Loucy (cell line): Measurements from ENCODE around the gene MRPL38.

Experiments
- H2AFZ ChIP-seq: fragments of 200-600 bp; sonication (generic); 2 replicates; pipeline ENCODE4 v1.6.0; 2016; ENCODE audit warnings: antibody characterized with exemption, mild to moderate bottlenecking, low read length, moderate library complexity
- H3F3A ChIP-seq: fragments of 200-600 bp; 2 replicates; pipeline ENCODE4 v1.6.0; 2016; ENCODE audit warnings: antibody characterized with exemption, low read depth, mild to moderate bottlenecking
- H3K27me3 ChIP-seq: fragments of 200-600 bp; sonication (generic); 2 replicates; pipeline ENCODE4 v1.6.1; 2014; ENCODE audit warnings: low read length, mild to moderate bottlenecking; ENCODE audit not compliant: insufficient read depth, poor library complexity, severe bottlenecking
- H3K36me3 ChIP-seq: fragments of 200-600 bp; sonication (generic); 2 replicates; pipeline ENCODE4 v1.6.1; 2016; ENCODE audit warnings: low read length; ENCODE audit not compliant: insufficient read depth
- H3K4me1 ChIP-seq: fragments of 200-600 bp; sonication (generic); 2 replicates; pipeline ENCODE4 v1.5.1; 2014; ENCODE audit warnings: low read length, mild to moderate bottlenecking; ENCODE audit not compliant: insufficient read depth, poor library complexity, severe bottlenecking
- H3K4me2 ChIP-seq: fragments of 200-600 bp; sonication (generic); 2 replicates; pipeline ENCODE4 v1.6.0; 2014; ENCODE audit warnings: antibody characterized with exemption, low read length, low read depth, mild to moderate bottlenecking; ENCODE audit not compliant: poor library complexity, severe bottlenecking
- H3K4me3 ChIP-seq: fragments of 200-600 bp; sonication (generic); 2 replicates; pipeline ENCODE4 v1.5.1; 2014; ENCODE audit warnings: low read length, mild to moderate bottlenecking, mixed read lengths; ENCODE audit not compliant: poor library complexity, severe bottlenecking
- H3K79me2 ChIP-seq: fragments of 200-600 bp; sonication (generic); 2 replicates; pipeline ENCODE4 v1.6.1; 2014; ENCODE audit warnings: low read length; ENCODE audit not compliant: insufficient read depth
- H3K9ac ChIP-seq: fragments of 200-600 bp; sonication (generic); 2 replicates; pipeline ENCODE4 v1.6.0; 2014; ENCODE audit warnings: mild to moderate bottlenecking, low read depth, low read length, moderate library complexity; ENCODE audit not compliant: poor library complexity, severe bottlenecking
- H3K9me2 ChIP-seq: fragments of 200-600 bp; sonication (generic); replicated peaks from 2 replicates; pipeline ENCODE4 v1.6.1; 2016; ENCODE audit warnings: low read depth, low read length, mixed read lengths
- H3K9me3 ChIP-seq: fragments of 200-600 bp; sonication (generic); 2 replicates; pipeline ENCODE4 v1.6.1; 2014; ENCODE audit warnings: mild to moderate bottlenecking, antibody characterized with exemption, low read length, low read depth; ENCODE audit not compliant: insufficient read depth
- H4K20me1 ChIP-seq: fragments of 200-600 bp; sonication (generic); 2 replicates; pipeline ENCODE4 v1.6.0; 2014; ENCODE audit warnings: antibody characterized with exemption, low read length, mild to moderate bottlenecking; ENCODE audit not compliant: insufficient read depth, poor library complexity, severe bottlenecking
- EZH2phosphoT487 ChIP-seq: fragments of 200-600 bp; IDR thresholded peaks from 2 replicates; pipeline ENCODE4 v1.6.1; 2018; ENCODE audit warnings: antibody characterized with exemption, mild to moderate bottlenecking, moderate library complexity, borderline replicate concordance
- TF ChIP-seq, protein P1 (sequence below): fragments of 200-600 bp; sonication (generic); conservative IDR thresholded peaks from 2 replicates; pipeline ENCODE4 v1.5.1; 2014; ENCODE audit warnings: mild to moderate bottlenecking, antibody characterized with exemption, low read length

The MRPL38 gene

DNA sequence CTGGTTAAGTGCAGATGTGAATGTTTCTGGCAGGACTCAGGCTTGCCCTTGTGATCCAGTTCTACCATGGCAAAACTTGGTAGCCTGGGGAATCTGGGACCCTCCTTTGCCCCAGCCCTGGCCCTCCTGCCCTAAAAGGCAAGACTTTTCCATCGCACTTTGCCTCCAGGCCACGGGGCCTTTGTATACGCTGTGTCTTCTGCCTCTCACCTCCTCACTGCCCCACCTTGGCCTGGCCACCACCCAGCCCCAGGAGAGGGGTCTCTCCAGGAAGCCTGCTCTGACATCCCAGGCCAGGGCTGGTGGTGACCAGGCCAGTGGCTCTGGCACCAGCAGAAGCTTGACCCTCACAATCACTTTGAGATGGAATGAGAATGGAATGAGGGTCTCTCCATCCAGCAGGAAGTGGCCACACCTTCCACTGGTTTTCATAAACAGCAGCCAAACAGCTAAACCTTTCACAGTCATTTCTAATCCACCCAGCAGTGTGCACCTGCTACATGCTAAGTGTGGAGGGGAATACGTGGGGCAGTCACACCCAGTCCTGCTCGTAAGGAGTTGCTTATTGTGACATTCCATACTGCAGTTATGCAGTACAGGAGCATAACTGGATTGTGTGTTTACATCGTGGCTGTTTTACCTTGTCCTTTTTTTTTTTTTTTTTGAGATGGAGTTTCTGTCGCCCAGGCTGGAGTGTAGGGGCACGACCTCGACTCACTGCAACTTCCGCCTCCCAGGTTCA lies 1.6 kb upstream of the MRPL38 start:
- H3F3A ChIP-seq, result no peaks in the 10 kb centered on the region
- H3K9me2 ChIP-seq, result no peaks in the 10 kb centered on the region
- H3K36me3 ChIP-seq, result peaks cover 8% of the 10 kb centered on the region; the same call in 1 of the 2 replicates
- H3K9ac ChIP-seq, result peak overlapping the region; percentile 14
- H3K4me3 ChIP-seq, result no peak overlapping the region
- TF ChIP-seq EZH2phosphoT487, result no peak
- TF ChIP-seq, protein P1, sequence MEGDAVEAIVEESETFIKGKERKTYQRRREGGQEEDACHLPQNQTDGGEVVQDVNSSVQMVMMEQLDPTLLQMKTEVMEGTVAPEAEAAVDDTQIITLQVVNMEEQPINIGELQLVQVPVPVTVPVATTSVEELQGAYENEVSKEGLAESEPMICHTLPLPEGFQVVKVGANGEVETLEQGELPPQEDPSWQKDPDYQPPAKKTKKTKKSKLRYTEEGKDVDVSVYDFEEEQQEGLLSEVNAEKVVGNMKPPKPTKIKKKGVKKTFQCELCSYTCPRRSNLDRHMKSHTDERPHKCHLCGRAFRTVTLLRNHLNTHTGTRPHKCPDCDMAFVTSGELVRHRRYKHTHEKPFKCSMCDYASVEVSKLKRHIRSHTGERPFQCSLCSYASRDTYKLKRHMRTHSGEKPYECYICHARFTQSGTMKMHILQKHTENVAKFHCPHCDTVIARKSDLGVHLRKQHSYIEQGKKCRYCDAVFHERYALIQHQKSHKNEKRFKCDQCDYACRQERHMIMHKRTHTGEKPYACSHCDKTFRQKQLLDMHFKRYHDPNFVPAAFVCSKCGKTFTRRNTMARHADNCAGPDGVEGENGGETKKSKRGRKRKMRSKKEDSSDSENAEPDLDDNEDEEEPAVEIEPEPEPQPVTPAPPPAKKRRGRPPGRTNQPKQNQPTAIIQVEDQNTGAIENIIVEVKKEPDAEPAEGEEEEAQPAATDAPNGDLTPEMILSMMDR, result no peak
- H4K20me1 ChIP-seq, result peaks cover 6% of the 10 kb centered on the region
- H3K9me3 ChIP-seq, result no peaks in the 10 kb centered on the region
- H2AFZ ChIP-seq, result peak overlapping the region; percentile 27
- H3K79me2 ChIP-seq, result peaks cover 32% of the 10 kb centered on the region
- H3K4me2 ChIP-seq, result no peak overlapping the region
- H3K4me1 ChIP-seq, result peaks cover 46% of the 10 kb centered on the region
- no peaks in the 10 kb centered on the region for H3K27me3 ChIP-seq

DNA sequence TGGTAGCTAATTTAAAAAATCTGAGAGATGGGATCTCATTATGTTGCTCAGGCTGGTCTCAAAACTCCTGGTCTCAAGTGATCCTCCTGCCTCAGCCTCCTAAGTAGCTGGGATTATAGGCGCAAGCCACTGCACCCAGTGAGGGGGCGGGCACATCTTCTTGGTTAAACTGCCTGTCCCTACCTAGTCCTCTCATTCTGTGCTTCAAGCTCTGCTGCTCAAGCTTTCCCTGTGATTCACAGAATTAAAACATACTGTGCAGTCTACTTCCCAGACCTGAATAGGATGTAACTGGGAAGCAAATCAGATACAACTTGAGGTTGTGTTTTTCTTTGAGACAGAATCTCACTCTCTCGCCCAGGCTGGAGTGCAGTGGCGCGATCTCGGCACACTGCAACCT lies 2.3 kb downstream of the MRPL38 start:
- no peaks in the 10 kb centered on the region for H3K9me3 ChIP-seq
- H2AFZ ChIP-seq, result no peak overlapping the region
- H3K79me2 ChIP-seq, result peaks cover 32% of the 10 kb centered on the region
- no peak overlapping the region for H3K9ac ChIP-seq
- H3K27me3 ChIP-seq, result no peaks in the 10 kb centered on the region
- no peak overlapping the region for H3K4me3 ChIP-seq
- H3K4me2 ChIP-seq, result no peak overlapping the region
- peaks cover 23% of the 10 kb centered on the region for H3K4me1 ChIP-seq
- H3K36me3 ChIP-seq, result peaks cover 28% of the 10 kb centered on the region; the same call in 1 of the 2 replicates
- H3K9me2 ChIP-seq, result no peaks in the 10 kb centered on the region
- H4K20me1 ChIP-seq, result peaks cover 6% of the 10 kb centered on the region
- no peak for TF ChIP-seq EZH2phosphoT487
- TF ChIP-seq, protein P1, result no peak
- peaks cover 2% of the 10 kb centered on the region for H3F3A ChIP-seq

DNA sequence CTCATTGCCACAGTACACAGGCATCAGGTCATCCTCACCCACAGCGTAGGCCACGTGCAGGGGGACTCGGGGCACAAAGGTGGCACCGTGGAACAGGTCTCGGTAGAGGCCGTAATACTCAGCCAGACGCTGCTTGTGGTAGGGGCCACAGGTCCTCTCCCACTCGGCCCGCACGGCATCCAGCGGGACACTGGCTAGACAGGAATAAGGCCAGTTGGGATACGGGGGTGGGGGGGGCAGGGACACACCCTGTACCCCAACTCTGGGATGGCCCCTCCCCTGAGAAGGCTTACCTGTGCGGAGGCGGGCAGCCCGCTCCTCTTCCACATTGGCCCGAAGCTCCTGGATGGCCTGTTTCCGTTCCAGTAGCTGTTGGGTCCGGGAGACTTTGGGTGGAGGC lies 3.0 kb downstream of the MRPL38 start:
- peaks cover 28% of the 10 kb centered on the region; the same call in 1 of the 2 replicates for H3K36me3 ChIP-seq
- TF ChIP-seq, protein P1, result no peak
- TF ChIP-seq EZH2phosphoT487, result no peak
- H3K27me3 ChIP-seq, result no peaks in the 10 kb centered on the region
- H3K79me2 ChIP-seq, result peaks cover 32% of the 10 kb centered on the region
- peaks cover 6% of the 10 kb centered on the region for H4K20me1 ChIP-seq
- H3F3A ChIP-seq, result peaks cover 5% of the 10 kb centered on the region
- H2AFZ ChIP-seq, result no peak overlapping the region
- no peak overlapping the region for H3K4me2 ChIP-seq
- H3K4me3 ChIP-seq, result no peak overlapping the region
- no peaks in the 10 kb centered on the region for H3K9me3 ChIP-seq
- no peak overlapping the region for H3K9ac ChIP-seq
- H3K9me2 ChIP-seq, result no peaks in the 10 kb centered on the region
- H3K4me1 ChIP-seq, result peaks cover 28% of the 10 kb centered on the region
